Measurements from ENCODE around the gene ZBTB2.
"Not testable (repeated sequence)": the region's sequence is repeated elsewhere in the genome, so short reads cannot be mapped to it uniquely, and the experiment has no call there.

Gene ZBTB2

GRCh38 chr6:151379933-151380847 is 11.2 kb downstream of the ZBTB2 start:
- DNase-seq, result no peak
- in situ Hi-C loops (cut with HindIII; ENCODE audit: low pct_ligation_motif_present, low pct_unique_long_range_greater_than_20kb, low sequenced_read_pairs), result no loop called here

DNA sequence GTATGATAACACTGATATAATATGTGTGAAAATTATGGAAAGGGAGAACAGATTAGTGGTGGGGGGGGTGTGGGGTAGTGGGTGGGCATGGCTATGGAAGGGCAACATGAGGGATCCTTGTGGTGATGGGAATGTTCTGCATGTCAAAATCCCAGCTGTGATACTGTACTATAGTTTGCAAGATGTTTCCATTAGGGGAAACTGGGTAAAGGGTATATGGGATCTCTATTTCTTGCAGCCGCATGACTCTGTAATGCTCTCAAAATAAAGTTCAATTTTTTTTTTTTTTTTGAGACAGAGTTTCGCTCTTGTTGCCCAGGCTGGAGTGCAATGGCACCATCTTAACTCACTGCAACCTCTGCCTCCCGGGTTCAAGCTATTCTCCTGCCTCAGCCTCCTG is 14.3 kb downstream of the ZBTB2 start:
- DNase-seq, result no peak
- in situ Hi-C loops (cut with HindIII; ENCODE audit: low pct_ligation_motif_present, low pct_unique_long_range_greater_than_20kb, low sequenced_read_pairs), result no loop called here

GRCh38 chr6:151376440-151376839 is 14.9 kb downstream of the ZBTB2 start:
- DNase-seq, result no peak
- in situ Hi-C loops (cut with HindIII; ENCODE audit: low pct_ligation_motif_present, low pct_unique_long_range_greater_than_20kb, low sequenced_read_pairs), result no loop called here

DNA sequence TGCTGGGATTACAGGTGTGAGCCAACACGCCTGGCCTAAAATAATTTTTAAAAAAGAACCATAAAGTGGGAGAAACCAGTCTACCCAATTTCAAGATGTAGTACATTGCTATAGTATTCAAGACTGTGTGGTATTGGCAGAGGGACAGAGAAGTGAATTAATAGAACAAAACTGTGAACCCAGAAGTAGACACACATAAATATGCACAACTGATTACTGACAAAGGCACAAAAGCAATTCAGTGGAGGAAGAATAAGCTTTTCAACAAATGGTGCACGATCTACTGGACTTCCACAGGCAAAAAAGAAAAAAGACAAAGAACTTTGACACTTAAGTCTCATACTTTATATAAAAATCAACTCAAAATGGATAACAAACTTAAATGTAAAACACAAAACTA is 15.5 kb downstream of the ZBTB2 start:
- DNase-seq, result no peak
- in situ Hi-C loops (cut with HindIII; ENCODE audit: low pct_ligation_motif_present, low pct_unique_long_range_greater_than_20kb, low sequenced_read_pairs), result no loop called here

DNA sequence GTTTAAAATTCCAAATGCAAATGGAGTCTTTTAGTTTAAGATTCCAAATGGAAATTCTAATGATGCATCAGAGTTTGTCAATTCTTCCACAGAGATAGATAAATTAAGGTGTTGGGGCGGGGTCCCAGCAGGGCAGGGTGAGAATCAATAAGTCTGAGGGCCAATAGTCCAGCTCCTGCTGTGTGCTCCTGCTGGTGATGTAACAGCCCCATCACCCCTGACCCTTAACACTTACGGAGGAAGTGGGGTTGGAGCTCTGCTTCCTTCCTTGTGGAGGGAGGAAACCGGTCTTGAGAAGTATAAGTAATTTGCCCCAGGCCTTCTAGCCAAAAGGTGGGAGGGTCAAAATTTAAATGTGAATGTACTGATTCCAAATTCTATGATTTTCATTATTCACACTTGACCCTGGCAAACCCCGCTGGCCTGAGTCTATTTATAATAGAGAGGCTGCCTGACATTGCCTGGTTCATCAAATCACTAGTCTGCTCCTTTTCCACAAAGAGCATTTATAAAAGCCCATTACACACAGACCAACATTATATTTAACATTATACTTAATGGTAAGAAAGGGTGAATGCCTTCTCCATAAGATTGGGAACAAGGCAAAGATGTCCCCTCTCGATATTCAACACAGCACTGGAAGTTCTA is 17.2 kb downstream of the ZBTB2 start:
- in situ Hi-C loops (cut with HindIII; ENCODE audit: low pct_ligation_motif_present, low pct_unique_long_range_greater_than_20kb, low sequenced_read_pairs), result no loop called here
- no peak for DNase-seq

DNA sequence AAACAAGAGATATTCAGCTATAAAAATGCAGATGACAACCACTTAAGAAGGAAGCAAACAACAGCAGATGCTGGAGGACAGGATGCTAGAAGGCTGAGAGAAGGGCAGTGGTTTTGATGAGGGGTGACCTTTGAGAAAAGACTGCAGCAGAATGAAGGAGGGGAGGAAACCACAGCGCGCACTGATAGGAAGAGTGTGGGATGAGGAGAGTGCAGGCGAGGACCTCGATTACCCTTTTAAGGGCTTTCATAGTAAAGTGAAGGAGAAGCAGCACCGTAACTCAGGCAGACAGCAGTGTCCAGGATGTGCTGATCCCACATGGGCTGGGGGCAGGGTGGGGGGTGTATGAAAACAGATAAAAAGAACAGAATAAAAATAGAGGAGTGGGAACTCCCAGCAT is 19.2 kb downstream of the ZBTB2 start:
- DNase-seq, result no peak
- in situ Hi-C loops (cut with HindIII; ENCODE audit: low pct_ligation_motif_present, low pct_unique_long_range_greater_than_20kb, low sequenced_read_pairs), result no loop called here

- in situ Hi-C loops (cut with HindIII; ENCODE audit: low pct_ligation_motif_present, low pct_unique_long_range_greater_than_20kb, low sequenced_read_pairs), result no loop called here
- DNase-seq, result peak; percentile 20
These were observed 20.8 kb downstream of the ZBTB2 start for GRCh38 chr6:151370509-151371078.

GRCh38 chr6:151365233-151365632 is 26.1 kb downstream of the ZBTB2 start:
- in situ Hi-C loops (cut with HindIII; ENCODE audit: low pct_ligation_motif_present, low pct_unique_long_range_greater_than_20kb, low sequenced_read_pairs), result no loop called here
- DNase-seq, result no peak

- DNase-seq, result no peak
- in situ Hi-C loops (cut with HindIII; ENCODE audit: low pct_ligation_motif_present, low pct_unique_long_range_greater_than_20kb, low sequenced_read_pairs), result no loop called here
These were observed 31.9 kb downstream of the ZBTB2 start for GRCh38 chr6:151359486-151359885.

DNA sequence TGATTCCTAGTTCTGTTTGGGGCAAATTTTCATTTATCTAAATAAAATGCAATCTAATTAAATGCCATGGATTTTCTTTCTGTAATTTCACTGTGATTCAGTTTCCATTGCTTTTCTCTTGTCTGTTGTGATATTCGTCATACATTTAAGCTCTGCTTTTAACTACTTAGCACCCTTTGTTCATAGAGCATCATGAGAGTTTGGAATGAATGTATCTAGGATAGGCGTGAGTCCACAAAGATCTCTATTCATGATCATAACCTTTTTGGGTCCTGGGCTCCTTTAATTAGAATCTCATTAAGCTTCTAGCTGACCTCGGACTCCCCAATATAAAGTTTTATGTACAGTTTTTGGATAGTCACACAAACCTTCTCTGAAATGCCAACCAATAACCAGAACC is 32.9 kb downstream of the ZBTB2 start:
- DNase-seq, result no peak
- in situ Hi-C loops (cut with HindIII; ENCODE audit: low pct_ligation_motif_present, low pct_unique_long_range_greater_than_20kb, low sequenced_read_pairs), result no loop called here

GRCh38 chr6:151357758-151358436 is 33.5 kb downstream of the ZBTB2 start:
- in situ Hi-C loops (cut with HindIII; ENCODE audit: low pct_ligation_motif_present, low pct_unique_long_range_greater_than_20kb, low sequenced_read_pairs), result no loop called here
- no peak for DNase-seq

DNA sequence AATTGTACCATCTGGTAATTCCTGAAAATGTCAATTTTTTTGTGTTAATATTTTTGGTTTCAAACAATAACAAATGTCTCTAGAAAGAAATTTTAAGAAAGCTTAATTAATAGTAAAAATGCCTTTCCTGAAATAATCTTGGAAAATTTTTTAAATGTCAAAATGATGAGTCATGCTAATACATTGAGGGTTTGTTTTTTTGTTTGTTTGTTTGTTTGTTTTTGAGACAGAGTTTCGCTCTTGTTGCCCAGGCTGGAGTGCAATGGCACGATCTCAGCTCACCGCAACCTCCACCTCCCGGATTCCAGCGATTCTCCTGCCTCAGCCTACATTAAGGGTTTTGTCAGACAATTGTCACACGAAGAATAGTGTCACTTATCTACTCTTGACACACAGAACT is 34.4 kb downstream of the ZBTB2 start:
- DNase-seq; in situ Hi-C loops (cut with HindIII; ENCODE audit: low pct_ligation_motif_present, low pct_unique_long_range_greater_than_20kb, low sequenced_read_pairs): not testable (repeated sequence)

DNA sequence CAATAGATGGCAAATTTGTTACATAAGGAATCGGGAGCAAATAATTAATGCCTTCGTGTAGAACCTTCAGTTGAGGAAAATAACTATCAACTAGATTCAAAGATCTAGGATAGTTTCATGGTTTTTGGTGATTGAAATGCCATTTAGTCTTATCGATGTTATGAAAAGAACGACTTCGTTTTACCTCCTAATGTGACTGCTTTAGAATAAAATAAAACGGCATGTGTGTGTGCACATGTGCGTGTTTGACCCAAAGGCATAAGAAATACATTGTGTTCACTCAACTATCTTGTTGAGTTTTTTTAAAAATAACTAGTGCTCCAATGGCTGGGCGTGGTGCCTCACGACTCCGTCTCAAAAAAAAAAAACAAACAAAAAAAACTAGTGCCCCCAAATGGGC is 37.6 kb downstream of the ZBTB2 start:
- DNase-seq, result no peak
- in situ Hi-C loops (cut with HindIII; ENCODE audit: low pct_ligation_motif_present, low pct_unique_long_range_greater_than_20kb, low sequenced_read_pairs), result no loop called here

DNA sequence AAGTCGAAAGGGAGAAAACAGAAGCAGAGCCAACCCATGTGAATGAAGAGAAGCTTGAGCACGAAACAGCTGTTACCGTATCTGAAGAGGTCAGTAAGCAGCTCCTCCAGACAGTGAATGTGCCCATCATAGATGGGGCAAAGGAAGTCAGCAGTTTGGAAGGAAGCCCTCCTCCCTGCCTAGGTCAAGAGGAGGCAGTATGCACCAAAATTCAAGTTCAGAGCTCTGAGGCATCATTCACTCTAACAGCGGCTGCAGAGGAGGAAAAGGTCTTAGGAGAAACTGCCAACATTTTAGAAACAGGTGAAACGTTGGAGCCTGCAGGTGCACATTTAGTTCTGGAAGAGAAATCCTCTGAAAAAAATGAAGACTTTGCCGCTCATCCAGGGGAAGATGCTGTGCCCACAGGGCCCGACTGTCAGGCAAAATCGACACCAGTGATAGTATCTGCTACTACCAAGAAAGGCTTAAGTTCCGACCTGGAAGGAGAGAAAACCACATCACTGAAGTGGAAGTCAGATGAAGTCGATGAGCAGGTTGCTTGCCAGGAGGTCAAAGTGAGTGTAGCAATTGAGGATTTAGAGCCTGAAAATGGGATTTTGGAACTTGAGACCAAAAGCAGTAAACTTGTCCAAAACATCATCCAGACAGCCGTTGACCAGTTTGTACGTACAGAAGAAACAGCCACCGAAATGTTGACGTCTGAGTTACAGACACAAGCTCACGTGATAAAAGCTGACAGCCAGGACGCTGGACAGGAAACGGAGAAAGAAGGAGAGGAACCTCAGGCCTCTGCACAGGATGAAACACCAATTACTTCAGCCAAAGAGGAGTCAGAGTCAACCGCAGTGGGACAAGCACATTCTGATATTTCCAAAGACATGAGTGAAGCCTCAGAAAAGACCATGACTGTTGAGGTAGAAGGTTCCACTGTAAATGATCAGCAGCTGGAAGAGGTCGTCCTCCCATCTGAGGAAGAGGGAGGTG is 38.7 kb downstream of the ZBTB2 start:
- no peak for DNase-seq
- in situ Hi-C loops (cut with HindIII; ENCODE audit: low pct_ligation_motif_present, low pct_unique_long_range_greater_than_20kb, low sequenced_read_pairs), result no loop called here

DNA sequence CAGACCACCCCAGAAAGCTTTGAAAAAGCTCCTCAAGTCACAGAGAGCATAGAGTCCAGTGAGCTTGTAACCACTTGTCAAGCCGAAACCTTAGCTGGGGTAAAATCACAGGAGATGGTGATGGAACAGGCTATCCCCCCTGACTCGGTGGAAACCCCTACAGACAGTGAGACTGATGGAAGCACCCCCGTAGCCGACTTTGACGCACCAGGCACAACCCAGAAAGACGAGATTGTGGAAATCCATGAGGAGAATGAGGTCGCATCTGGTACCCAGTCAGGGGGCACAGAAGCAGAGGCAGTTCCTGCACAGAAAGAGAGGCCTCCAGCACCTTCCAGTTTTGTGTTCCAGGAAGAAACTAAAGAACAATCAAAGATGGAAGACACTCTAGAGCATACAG is 39.6 kb downstream of the ZBTB2 start:
- in situ Hi-C loops (cut with HindIII; ENCODE audit: low pct_ligation_motif_present, low pct_unique_long_range_greater_than_20kb, low sequenced_read_pairs), result no loop called here
- DNase-seq, result no peak

DNA sequence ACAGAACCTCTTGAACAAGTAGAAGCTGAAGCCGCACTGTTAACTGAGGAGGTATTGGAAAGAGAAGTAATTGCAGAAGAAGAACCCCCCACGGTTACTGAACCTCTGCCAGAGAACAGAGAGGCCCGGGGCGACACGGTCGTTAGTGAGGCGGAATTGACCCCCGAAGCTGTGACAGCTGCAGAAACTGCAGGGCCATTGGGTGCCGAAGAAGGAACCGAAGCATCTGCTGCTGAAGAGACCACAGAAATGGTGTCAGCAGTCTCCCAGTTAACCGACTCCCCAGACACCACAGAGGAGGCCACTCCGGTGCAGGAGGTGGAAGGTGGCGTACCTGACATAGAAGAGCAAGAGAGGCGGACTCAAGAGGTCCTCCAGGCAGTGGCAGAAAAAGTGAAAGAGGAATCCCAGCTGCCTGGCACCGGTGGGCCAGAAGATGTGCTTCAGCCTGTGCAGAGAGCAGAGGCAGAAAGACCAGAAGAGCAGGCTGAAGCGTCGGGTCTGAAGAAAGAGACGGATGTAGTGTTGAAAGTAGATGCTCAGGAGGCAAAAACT is 40.1 kb downstream of the ZBTB2 start:
- in situ Hi-C loops (cut with HindIII; ENCODE audit: low pct_ligation_motif_present, low pct_unique_long_range_greater_than_20kb, low sequenced_read_pairs), result no loop called here

GRCh38 chr6:151350442-151351145 is 40.8 kb downstream of the ZBTB2 start:
- no peak for DNase-seq
- in situ Hi-C loops (cut with HindIII; ENCODE audit: low pct_ligation_motif_present, low pct_unique_long_range_greater_than_20kb, low sequenced_read_pairs), result no loop called here

More for the DNA sequence above, 40.1 kb downstream of the ZBTB2 start:
- no peak for DNase-seq

All from ACHN (cell line).